Measurements from ENCODE around the gene PRR12.

PRR12 gene

GRCh38 chr19:49655570-49656455 lies 64.8 kb downstream of the PRR12 start:
- Histone ChIP-seq H3K4me3 (ENCODE audit: low read length) (no peak overlapping the region), H3K36me3 (ENCODE audit: control insufficient read depth, low read length) (peaks cover 79% of the 10 kb centered on the region), H3K4me2 (ENCODE audit: low read length) (no peak overlapping the region), H3K79me2 (ENCODE audit: control insufficient read depth, low read length) (no peaks in the 10 kb centered on the region), H3K9me3 (ENCODE audit: control insufficient read depth, insufficient read depth, low read length) (no peaks in the 10 kb centered on the region), H3K27me3 (ENCODE audit: control insufficient read depth, low read length) (no peaks in the 10 kb centered on the region), H3K27ac (ENCODE audit: low read depth, low read length) (no peak overlapping the region), H4K20me1 (ENCODE audit: control insufficient read depth, insufficient read depth, low read depth, low read length) (no peaks in the 10 kb centered on the region), H3K4me1 (ENCODE audit: control insufficient read depth, low read length) (no peaks in the 10 kb centered on the region), H3K9me2 (replicated peaks; ENCODE audit: control insufficient read depth, low read length) (no peaks in the 10 kb centered on the region), H3F3A (ENCODE audit: control insufficient read depth, insufficient read depth) (peaks cover 5% of the 10 kb centered on the region)
- TF ChIP-seq EZH2phosphoT487 (IDR thresholded peaks at IDR 0.05; ENCODE audit: borderline replicate concordance, low read length) (no peak), CTCF (IDR thresholded peaks at IDR 0.05; ENCODE audit: low read depth, low read length, poor library complexity, severe bottlenecking) (no peak)

- Histone ChIP-seq H3K27ac (ENCODE audit: low read depth, low read length) (no peak overlapping the region), H3K79me2 (ENCODE audit: control insufficient read depth, low read length) (no peaks in the 10 kb centered on the region), H3K4me2 (ENCODE audit: low read length) (no peak overlapping the region), H3K36me3 (ENCODE audit: control insufficient read depth, low read length) (peaks cover 81% of the 10 kb centered on the region), H3K27me3 (ENCODE audit: control insufficient read depth, low read length) (no peaks in the 10 kb centered on the region), H3K9me3 (ENCODE audit: control insufficient read depth, insufficient read depth, low read length) (no peaks in the 10 kb centered on the region), H3K9me2 (replicated peaks; ENCODE audit: control insufficient read depth, low read length) (no peaks in the 10 kb centered on the region), H3K4me1 (ENCODE audit: control insufficient read depth, low read length) (no peaks in the 10 kb centered on the region), H3F3A (ENCODE audit: control insufficient read depth, insufficient read depth) (peaks cover 7% of the 10 kb centered on the region), H4K20me1 (ENCODE audit: control insufficient read depth, insufficient read depth, low read depth, low read length) (no peaks in the 10 kb centered on the region), H3K4me3 (ENCODE audit: low read length) (no peak overlapping the region)
- TF ChIP-seq CTCF (IDR thresholded peaks at IDR 0.05; ENCODE audit: low read depth, low read length, poor library complexity, severe bottlenecking) (no peak), EZH2phosphoT487 (IDR thresholded peaks at IDR 0.05; ENCODE audit: borderline replicate concordance, low read length) (no peak)
Observed at GRCh38 chr19:49656456-49657109, 65.6 kb downstream of the PRR12 start.

- H3K27ac ChIP-seq (ENCODE audit: low read depth, low read length), result no peak overlapping the region
- H3F3A ChIP-seq (ENCODE audit: control insufficient read depth, insufficient read depth), result peaks cover 7% of the 10 kb centered on the region
- no peaks in the 10 kb centered on the region for H3K27me3 ChIP-seq (ENCODE audit: control insufficient read depth, low read length)
- peaks cover 3% of the 10 kb centered on the region for H3K79me2 ChIP-seq (ENCODE audit: control insufficient read depth, low read length)
- no peak for TF ChIP-seq EZH2phosphoT487 (IDR thresholded peaks at IDR 0.05; ENCODE audit: borderline replicate concordance, low read length)
- no peak for TF ChIP-seq CTCF (IDR thresholded peaks at IDR 0.05; ENCODE audit: low read depth, low read length, poor library complexity, severe bottlenecking)
- H3K4me1 ChIP-seq (ENCODE audit: control insufficient read depth, low read length), result no peaks in the 10 kb centered on the region
- H3K9me2 ChIP-seq (replicated peaks; ENCODE audit: control insufficient read depth, low read length), result no peaks in the 10 kb centered on the region
- H3K9me3 ChIP-seq (ENCODE audit: control insufficient read depth, insufficient read depth, low read length), result no peaks in the 10 kb centered on the region
- H3K36me3 ChIP-seq (ENCODE audit: control insufficient read depth, low read length), result peaks cover 87% of the 10 kb centered on the region
- no peak overlapping the region for H3K4me2 ChIP-seq (ENCODE audit: low read length)
- no peak overlapping the region for H3K4me3 ChIP-seq (ENCODE audit: low read length)
- H4K20me1 ChIP-seq (ENCODE audit: control insufficient read depth, insufficient read depth, low read depth, low read length), result no peaks in the 10 kb centered on the region
Observed at GRCh38 chr19:49657493-49658138, 66.6 kb downstream of the PRR12 start.
